Iris pigment epithelial cell (primary cell): ENCODE results near the gene TBCB.
"Not testable (repeated sequence)": the region's sequence is repeated elsewhere in the genome, so short reads cannot be mapped to it uniquely, and the experiment has no call there.

Source experiments
- DNase-seq: peaks from one replicate; pipeline ENCODE4 v3.0.0-alpha.2; 2011; ENCODE audit warnings: low read depth

TBCB gene

DNA sequence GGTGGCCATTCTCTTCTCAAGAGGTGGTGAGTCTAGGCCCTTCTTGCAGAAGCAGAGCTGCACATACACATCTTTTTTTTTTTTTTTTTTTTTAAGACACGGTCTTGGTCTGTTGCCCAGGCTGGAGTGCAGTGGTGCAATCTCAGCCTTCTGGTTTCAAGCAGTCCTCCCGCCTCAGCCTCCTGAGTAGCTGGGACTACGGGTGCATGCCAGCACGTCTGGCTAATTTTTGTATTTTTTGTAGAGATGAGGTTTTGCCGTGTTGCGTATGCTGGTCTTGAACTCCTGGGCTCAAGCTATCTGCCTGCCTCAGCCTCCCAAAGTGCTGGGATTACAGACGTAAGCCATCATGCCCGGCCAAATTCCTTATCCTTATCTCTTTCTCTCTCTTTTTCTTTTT lies 58.6 kb downstream of the TBCB start:
- DNase-seq = not testable (repeated sequence)
